ENCODE results near the gene CPLX4.
A peak's percentile ranks its signal among the peaks of the same experiment; 100 is the strongest.
"Not testable (repeated sequence)": the region's sequence is repeated elsewhere in the genome, so short reads cannot be mapped to it uniquely, and the experiment has no call there.

The CPLX4 gene

GRCh38 chr18:59269563-59270119, 48.8 kb downstream of the CPLX4 start:
- no peak for DNase-seq (ENCODE audit: low read depth)

GRCh38 chr18:59268721-59269562, 49.5 kb downstream of the CPLX4 start:
- DNase-seq (ENCODE audit: low read depth), result no peak

DNA sequence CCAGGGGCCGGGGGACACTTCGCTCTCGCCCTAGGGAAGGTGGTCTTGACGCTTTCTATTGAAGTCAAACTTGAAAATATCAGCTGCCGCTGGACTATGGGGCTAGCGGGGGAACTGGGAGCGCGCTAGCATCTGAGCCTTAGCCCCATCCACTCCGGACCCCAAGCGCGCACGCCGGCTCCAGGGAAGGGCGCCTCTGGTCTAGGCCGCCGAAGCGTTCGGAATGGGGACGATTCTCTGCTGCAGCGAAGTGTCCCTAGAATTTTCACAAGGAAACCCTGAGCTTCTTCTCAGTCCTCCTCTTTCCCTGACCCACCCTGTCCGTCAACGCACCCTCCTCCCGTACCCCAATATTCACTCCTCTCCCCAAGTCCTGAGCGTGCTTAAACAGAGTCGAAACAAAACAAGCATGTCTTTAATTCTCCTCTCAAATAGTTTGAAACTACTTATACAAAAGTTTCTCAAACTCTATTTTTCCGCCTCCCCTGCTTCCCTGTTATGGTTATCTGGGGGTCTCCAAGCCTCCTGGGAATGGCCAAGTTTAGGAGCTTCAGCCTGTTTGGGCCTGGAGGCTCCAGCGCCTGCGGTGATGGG, 50.2 kb downstream of the CPLX4 start:
- no peak for DNase-seq (ENCODE audit: low read depth)

GRCh38 chr18:59267503-59268126, 50.8 kb downstream of the CPLX4 start:
- DNase-seq (ENCODE audit: low read depth), result no peak

GRCh38 chr18:59266886-59267502, 51.5 kb downstream of the CPLX4 start:
- no peak for DNase-seq (ENCODE audit: low read depth)

DNA sequence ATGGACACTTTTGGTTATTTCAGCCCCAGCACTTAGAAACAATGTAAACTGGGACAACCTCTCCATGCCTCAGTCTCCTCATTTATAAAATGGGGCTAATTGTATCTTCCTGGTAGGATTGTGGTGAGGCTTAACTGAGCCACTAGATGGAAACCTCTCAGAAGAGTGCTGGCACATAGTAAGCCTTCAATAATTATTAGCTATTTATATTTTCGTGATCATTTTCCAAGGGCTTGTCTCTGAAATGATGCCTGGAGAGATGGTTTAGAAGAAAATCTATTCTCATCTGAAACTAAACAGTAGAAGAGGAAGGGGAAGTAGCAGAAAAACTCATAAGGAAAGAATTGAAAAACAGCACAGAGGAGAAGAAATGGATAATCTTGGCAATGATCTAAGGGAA, 52.0 kb downstream of the CPLX4 start:
- DNase-seq (ENCODE audit: low read depth), result no peak

GRCh38 chr18:59265974-59266369, 52.5 kb downstream of the CPLX4 start:
- no peak for DNase-seq (ENCODE audit: low read depth)

- DNase-seq (ENCODE audit: low read depth), result peak; percentile 16
Observed at GRCh38 chr18:59265246-59265973, 53.0 kb downstream of the CPLX4 start.

GRCh38 chr18:59264651-59265245, 53.7 kb downstream of the CPLX4 start:
- no peak for DNase-seq (ENCODE audit: low read depth)

- no peak for DNase-seq (ENCODE audit: low read depth)
Observed at GRCh38 chr18:59264121-59264571, 54.3 kb downstream of the CPLX4 start.

DNA sequence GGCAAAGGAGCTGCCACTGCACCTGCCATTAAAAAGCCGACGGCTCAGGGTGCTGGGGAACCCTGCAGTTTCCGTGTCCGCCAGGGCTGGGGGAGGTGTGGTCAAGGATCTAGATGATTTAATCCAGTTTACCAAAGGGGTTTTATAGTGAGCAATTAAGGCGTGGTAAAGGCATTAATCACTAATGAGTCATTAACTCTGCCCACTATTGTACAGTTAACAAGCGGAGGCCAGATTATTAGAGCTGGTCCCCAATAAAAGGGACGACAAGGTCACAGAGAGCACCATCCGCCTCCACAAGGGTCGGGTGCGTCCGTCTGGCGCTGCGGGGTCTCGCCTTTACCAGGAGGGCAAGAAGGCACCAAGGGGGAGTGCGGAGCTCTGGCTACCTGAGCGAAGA, 54.8 kb downstream of the CPLX4 start:
- DNase-seq (ENCODE audit: low read depth), result no peak

GRCh38 chr18:59262243-59262642, 56.2 kb downstream of the CPLX4 start:
- DNase-seq (ENCODE audit: low read depth), result not testable (repeated sequence)

DNA sequence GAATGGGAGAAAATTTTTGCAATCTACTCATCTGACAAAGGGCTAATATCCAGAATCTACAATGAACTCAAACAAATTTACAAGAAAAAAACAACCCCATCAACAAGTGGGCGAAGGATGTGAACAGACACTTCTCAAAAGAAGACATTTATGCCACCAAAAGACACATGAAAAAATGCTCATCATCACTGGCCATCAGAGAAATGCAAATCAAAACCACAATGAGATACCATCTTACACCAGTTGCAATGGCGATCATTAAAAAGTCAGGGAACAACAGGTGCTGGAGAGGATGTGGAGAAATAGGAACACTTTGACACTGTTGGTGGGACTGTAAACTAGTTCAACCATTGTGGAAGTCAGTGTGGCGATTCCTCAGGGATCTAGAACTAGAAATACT, 56.6 kb downstream of the CPLX4 start:
- not testable (repeated sequence) for DNase-seq (ENCODE audit: low read depth)

DNA sequence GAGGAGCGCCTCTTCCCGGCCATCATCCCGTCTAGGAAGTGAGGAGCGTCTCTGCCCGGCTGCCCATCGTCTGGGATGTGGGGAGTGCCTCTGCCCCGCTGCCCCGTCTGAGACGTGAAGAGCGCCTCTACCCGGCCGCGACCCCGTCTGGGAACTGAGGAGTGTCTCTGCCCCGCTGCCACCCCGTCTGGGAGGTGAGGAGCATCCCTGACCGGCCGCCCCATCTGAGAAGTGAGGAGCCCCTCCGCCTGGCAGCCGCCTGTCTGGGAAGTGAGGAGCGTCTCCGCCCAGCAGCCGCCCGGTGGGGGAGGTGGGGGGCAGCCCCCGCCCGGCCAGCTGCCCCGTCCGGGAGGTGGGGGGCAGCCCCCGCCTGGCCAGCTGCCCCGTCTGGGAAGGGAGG, 63.0 kb downstream of the CPLX4 start:
- not testable (repeated sequence) for DNase-seq (ENCODE audit: low read depth)

DNA sequence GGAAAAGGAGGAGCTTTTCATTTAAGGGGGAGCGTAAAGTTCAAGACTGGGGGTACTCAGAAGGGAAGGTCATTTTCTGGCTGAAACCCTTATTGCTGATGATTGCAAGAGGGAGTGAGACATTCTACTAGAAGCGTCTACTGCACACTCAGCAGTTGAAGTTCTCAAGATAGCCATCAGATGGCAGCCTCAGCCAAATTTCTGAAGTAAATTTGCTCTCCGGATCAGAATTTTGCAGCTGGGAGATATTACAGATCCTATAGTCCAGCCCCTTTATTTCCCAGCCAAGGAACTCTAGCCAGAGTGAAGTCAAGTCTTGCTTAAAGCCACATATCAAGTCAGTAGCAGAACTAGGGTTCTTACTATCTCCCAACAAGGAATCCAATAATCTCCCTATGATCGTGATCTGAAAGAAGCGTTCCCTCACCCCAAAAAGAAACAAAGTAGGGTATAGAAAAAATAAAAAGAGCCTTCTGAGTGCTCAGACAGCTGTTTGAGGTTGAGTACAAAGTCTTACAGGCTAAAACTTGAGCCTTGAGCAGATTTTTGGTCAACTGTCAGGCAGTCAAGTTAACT, 69.2 kb downstream of the CPLX4 start:
- no peak for DNase-seq (ENCODE audit: low read depth)

- no peak for DNase-seq (ENCODE audit: low read depth)
Observed at GRCh38 chr18:59246796-59247195, 71.7 kb downstream of the CPLX4 start.
